Cardiac muscle cell (in vitro differentiated cells and primary cell): ENCODE results near the gene DPYD. TPM values are rescaled to one million over a fixed set of nuclear protein-coding genes. Genes with fewer than 3 reads are reported as not detected.
A peak's percentile ranks its signal among the peaks of the same experiment; 100 is the strongest.

Experiments used
- DNase-seq, 2 donors: peaks; one replicate each; pipeline versions ENCODE4 v3.0.0 to v3.0.0-alpha.2; 2010 to 2017; ENCODE audit warnings: low read depth in 1 of 2, low spot score in 1 of 2
- H3K27ac ChIP-seq: fragments of 200-600 bp; sonication (generic); 2 replicates; pipeline ENCODE4 v1.5.1; 2016
- H3K27me3 ChIP-seq: fragments of 200-600 bp; sonication (generic); 2 replicates; pipeline ENCODE4 v1.6.0; 2016; ENCODE audit warnings: control low read depth
- H3K36me3 ChIP-seq: fragments of 200-600 bp; sonication (generic); 2 replicates; pipeline ENCODE4 v1.5.1; 2016; ENCODE audit warnings: control low read depth
- H3K4me1 ChIP-seq: fragments of 200-600 bp; sonication (generic); 2 replicates; pipeline ENCODE4 v1.8.1; 2017; ENCODE audit warnings: low read depth, mild to moderate bottlenecking, mixed run types
- H3K4me3 ChIP-seq: fragments of 200-600 bp; sonication (generic); 2 replicates; pipeline ENCODE4 v1.5.1; 2016; ENCODE audit warnings: mild to moderate bottlenecking
- H3K9me3 ChIP-seq: fragments of 200-600 bp; sonication (generic); 2 replicates; pipeline ENCODE4 v1.5.1; 2017; ENCODE audit warnings: low read depth, mild to moderate bottlenecking, control low read depth
- polyA plus RNA-seq: library from polyadenylated mRNA; unstranded; fragments of >200 nt; fragmentation: Nextera tagmentation; extraction: Ambion mirVana; gene quantifications from 2 replicates; pipeline ENCODE4 v1.2.1, GENCODE V29; 2016
- total RNA-seq: library from RNA; depleted of rRNA; stranded (reverse); fragments of >200 nt; gene quantifications from 2 replicates; pipeline ENCODE4 v1.2.3, GENCODE V29; 2016
- TF ChIP-seq, protein P1 (sequence below): IDR thresholded peaks from 2 replicates; pipeline ENCODE4 v1.5.1; 2012; ENCODE audit warnings: low read depth, mild to moderate bottlenecking, low read length

DPYD gene
- total and polyA plus RNA-seq, 2 experiments from 2014 or later, result 0.66 to 2.0 TPM

DNA sequence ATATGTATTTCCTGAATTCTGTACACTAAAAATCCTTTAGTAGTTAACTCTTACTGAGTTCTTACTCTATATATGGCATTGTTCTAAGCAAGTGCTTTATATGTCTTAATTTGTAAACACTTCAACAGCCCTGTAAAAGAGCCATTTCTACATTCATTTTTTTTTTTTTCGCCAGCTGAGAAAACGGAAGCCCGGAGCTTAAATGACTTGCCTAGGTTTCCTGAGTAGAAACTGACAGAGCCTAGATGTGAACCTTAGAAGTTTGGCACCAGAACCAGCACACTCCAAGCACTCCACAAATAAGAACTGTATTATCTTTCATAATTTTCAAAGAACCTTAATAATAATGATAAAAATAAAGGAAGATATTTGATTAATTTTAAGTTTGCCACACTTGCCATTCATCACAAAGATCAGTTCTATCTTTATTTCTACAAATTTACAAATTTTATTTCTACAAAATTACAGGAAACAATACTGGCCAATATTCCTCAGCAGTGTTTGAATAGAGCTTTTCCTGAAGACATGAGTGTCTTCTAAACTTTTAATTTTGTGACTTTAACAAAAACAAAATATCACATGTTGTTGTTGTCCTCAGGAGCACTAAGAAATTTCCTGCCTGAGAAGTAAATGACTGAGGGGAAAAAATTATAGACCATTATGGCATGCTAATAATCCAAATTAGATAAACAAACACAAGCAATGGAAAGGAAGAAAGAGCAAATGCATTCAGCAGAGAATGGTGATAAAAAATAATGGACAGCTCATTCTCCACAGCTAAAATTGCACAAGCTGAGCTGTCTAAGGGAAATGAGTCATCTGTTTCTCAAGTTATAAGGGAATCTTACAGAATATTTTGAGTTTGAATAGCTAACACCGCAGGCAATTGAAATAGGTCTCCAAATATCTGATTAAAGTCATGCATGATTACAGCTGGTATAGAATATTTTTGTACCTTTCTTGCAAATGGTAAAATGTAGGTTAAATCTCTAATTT is 71.2 kb downstream of the DPYD start:
- no peaks in the 10 kb centered on the region for H3K9me3 ChIP-seq
- H3K4me1 ChIP-seq, result no peaks in the 10 kb centered on the region
- no peaks in the 10 kb centered on the region for H3K27me3 ChIP-seq
- DNase-seq, result peak in 1 of 2 donors; percentile 87
- H3K36me3 ChIP-seq, result no peaks in the 10 kb centered on the region
- TF ChIP-seq, protein P1, sequence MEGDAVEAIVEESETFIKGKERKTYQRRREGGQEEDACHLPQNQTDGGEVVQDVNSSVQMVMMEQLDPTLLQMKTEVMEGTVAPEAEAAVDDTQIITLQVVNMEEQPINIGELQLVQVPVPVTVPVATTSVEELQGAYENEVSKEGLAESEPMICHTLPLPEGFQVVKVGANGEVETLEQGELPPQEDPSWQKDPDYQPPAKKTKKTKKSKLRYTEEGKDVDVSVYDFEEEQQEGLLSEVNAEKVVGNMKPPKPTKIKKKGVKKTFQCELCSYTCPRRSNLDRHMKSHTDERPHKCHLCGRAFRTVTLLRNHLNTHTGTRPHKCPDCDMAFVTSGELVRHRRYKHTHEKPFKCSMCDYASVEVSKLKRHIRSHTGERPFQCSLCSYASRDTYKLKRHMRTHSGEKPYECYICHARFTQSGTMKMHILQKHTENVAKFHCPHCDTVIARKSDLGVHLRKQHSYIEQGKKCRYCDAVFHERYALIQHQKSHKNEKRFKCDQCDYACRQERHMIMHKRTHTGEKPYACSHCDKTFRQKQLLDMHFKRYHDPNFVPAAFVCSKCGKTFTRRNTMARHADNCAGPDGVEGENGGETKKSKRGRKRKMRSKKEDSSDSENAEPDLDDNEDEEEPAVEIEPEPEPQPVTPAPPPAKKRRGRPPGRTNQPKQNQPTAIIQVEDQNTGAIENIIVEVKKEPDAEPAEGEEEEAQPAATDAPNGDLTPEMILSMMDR, result no peak
- no peak overlapping the region for H3K27ac ChIP-seq
- H3K4me3 ChIP-seq, result no peak overlapping the region

DNA sequence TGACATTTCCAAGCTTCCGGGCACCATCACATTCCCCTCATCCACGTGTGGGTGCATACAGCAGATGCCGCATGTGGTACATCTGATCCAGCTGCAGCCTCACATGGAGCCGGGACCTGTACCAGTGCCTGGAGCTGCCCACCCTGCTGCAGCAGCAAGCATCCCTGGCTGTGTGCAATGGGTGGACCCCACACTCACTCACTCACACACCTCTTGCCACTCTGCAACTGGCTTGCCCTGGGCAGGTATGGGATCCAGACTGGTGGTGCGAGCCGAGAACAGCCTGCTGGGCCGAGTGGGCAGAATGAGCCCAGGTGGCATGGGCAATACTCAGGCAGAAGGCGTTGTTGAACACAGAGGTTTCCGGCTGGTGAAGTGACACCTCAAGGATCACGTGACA is 75.0 kb downstream of the DPYD start:
- Histone ChIP-seq H3K4me3 (no peak overlapping the region), H3K36me3 (no peaks in the 10 kb centered on the region), H3K9me3 (no peaks in the 10 kb centered on the region), H3K27ac (no peak overlapping the region), H3K4me1 (no peaks in the 10 kb centered on the region), H3K27me3 (no peaks in the 10 kb centered on the region)
- TF ChIP-seq, protein P1, result no peak
- no peak for DNase-seq

DNA sequence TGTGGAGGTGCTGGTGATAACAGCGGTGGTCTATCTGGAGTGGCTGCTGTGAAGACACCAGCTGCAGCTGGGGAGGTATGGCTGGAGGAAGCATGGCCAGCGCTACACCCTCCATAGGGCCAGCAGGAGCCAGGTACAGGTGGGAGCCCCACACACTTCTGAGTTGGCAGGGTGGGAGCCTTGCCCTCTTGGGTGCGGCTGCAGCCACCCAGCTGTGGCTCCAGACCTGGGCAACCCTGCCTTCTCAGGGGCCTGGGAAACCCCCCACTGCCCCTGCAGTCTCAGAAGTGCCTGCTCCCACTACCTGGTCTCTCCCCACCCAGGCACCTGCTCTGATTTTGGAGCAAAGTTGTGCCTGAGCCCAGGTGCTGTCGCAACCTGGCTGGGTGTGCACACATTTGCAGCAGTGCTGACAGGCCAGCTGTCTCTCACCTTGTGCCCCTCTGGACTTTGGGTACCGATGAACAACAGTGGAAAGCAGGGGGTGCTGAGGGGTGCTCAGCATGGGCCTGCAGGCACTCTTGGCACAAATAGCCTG is 76.2 kb downstream of the DPYD start:
- H3K9me3 ChIP-seq, result no peaks in the 10 kb centered on the region
- H3K27me3 ChIP-seq, result no peaks in the 10 kb centered on the region
- TF ChIP-seq, protein P1, result no peak

DNA sequence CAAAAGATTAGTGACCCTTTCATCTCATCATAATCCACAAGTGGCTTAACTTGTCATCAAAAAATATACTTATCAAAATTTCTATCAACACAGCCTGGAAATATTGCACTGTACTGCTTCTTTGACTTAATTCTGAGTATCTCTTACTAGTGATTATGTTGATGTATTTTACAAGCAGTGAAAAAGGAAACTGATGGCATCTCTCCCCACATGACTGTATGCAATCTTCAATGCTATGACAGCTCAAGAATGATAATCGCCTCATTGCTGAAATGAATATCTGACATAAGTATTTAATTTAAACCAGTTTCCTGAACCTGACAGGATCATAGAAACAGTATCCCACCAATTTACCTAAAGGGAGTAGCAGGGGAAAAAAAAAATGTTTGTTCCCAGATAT is 79.5 kb downstream of the DPYD start:
- DNase-seq, result no peak
- TF ChIP-seq, protein P1, result no peak
- no peaks in the 10 kb centered on the region for H3K36me3 ChIP-seq
- no peak overlapping the region for H3K27ac ChIP-seq
- H3K4me1 ChIP-seq, result no peaks in the 10 kb centered on the region
- no peaks in the 10 kb centered on the region for H3K9me3 ChIP-seq
- no peaks in the 10 kb centered on the region for H3K27me3 ChIP-seq
- H3K4me3 ChIP-seq, result no peak overlapping the region

More for the DNA sequence above, 76.2 kb downstream of the DPYD start:
- H3K4me1 ChIP-seq, result no peaks in the 10 kb centered on the region
- no peak for DNase-seq
- no peak overlapping the region for H3K27ac ChIP-seq
- no peaks in the 10 kb centered on the region for H3K36me3 ChIP-seq
- no peak overlapping the region for H3K4me3 ChIP-seq

DNA sequence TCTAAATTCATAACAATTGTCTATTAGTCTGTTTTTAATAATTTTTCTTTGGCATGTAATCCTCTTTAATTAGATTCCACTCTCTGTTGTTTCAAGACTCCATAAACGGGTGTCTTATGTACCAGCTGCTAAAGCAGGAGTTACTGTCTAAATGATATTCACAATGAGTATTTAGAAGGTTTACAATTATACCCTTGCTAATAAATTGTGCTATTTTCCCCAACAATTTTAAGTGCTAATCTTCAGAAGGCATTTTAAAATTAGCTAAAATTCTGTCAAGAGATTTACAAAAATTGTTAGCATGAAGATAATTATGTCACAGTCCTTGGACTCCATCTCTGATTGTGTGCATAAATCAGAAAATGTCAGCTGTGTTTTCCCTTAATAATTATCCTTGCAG is 83.7 kb downstream of the DPYD start:
- TF ChIP-seq, protein P1, result no peak
- H3K4me1 ChIP-seq, result no peaks in the 10 kb centered on the region
- no peak for DNase-seq
- H3K27ac ChIP-seq, result no peak overlapping the region
- H3K4me3 ChIP-seq, result no peak overlapping the region
- no peaks in the 10 kb centered on the region for H3K36me3 ChIP-seq
- H3K27me3 ChIP-seq, result no peaks in the 10 kb centered on the region
- H3K9me3 ChIP-seq, result no peaks in the 10 kb centered on the region
